Stimulated activated effector memory CD8-positive, alpha-beta T cell treated with anti-CD3 and anti-CD28 coated beads, Interleukin-12 subunit alpha, Interleukin-12 subunit beta, amount 100 ng/mL, for 72 hours (primary cell): Measurements from ENCODE around the gene SSH3.
A peak's percentile ranks its signal among the peaks of the same experiment; 100 is the strongest.

Experiments
- ATAC-seq: fragments of 150-1000 bp; cut with Tn5 transposase; 2 replicates; pipeline ENCODE4 v1.10.0; 2021
- DNase-seq, 2 donors: peaks; one replicate each; pipeline ENCODE4 v3.0.0; 2021 to 2022; ENCODE audit warnings: low spot score in 2 of 2
- H3K27ac Mint-ChIP-seq: one replicate; pipeline ENCODE4 v1.8.0; 2022; ENCODE audit warnings: mild to moderate bottlenecking, mixed read lengths
- H3K36me3 Mint-ChIP-seq: one replicate; pipeline ENCODE4 v1.8.0; 2022; ENCODE audit warnings: mild to moderate bottlenecking, mixed read lengths
- H3K4me1 Mint-ChIP-seq: one replicate; pipeline ENCODE4 v1.8.0; 2022; ENCODE audit warnings: mixed read lengths
- H3K4me3 Mint-ChIP-seq: one replicate; pipeline ENCODE4 v1.8.0; 2022; ENCODE audit warnings: mild to moderate bottlenecking, mixed read lengths
- H3K9me3 Mint-ChIP-seq: one replicate; pipeline ENCODE4 v1.8.0; 2022; ENCODE audit warnings: mixed read lengths

SSH3 gene

GRCh38 chr11:67282155-67282875, 21.0 kb upstream of the SSH3 start:
- H3K4me3 Mint-ChIP-seq: no peak overlapping the region
- peak overlapping the region; percentile 72 for H3K27ac Mint-ChIP-seq
- ATAC-seq (no peak), DNase-seq (no peak)
- no peaks in the 10 kb centered on the region for H3K9me3 Mint-ChIP-seq
- peaks cover 72% of the 10 kb centered on the region for H3K4me1 Mint-ChIP-seq
- peaks cover 100% of the 10 kb centered on the region for H3K36me3 Mint-ChIP-seq

- H3K36me3 Mint-ChIP-seq: peaks cover 100% of the 10 kb centered on the region
- no peak overlapping the region for H3K4me3 Mint-ChIP-seq
- DNase-seq: no peak
- H3K27ac Mint-ChIP-seq: peak overlapping the region; percentile 72
- no peak for ATAC-seq
- peaks cover 72% of the 10 kb centered on the region for H3K4me1 Mint-ChIP-seq
- no peaks in the 10 kb centered on the region for H3K9me3 Mint-ChIP-seq
Observed at GRCh38 chr11:67282876-67283371, 20.4 kb upstream of the SSH3 start.

- no peaks in the 10 kb centered on the region for H3K9me3 Mint-ChIP-seq
- peaks cover 72% of the 10 kb centered on the region for H3K4me1 Mint-ChIP-seq
- peaks cover 100% of the 10 kb centered on the region for H3K36me3 Mint-ChIP-seq
- DNase-seq (no peak), ATAC-seq (no peak)
- H3K4me3 Mint-ChIP-seq: no peak overlapping the region
- peak overlapping the region; percentile 72 for H3K27ac Mint-ChIP-seq
Observed at GRCh38 chr11:67283481-67283963, 19.8 kb upstream of the SSH3 start.

- no peaks in the 10 kb centered on the region for H3K9me3 Mint-ChIP-seq
- H3K4me3 Mint-ChIP-seq: no peak overlapping the region
- peaks cover 62% of the 10 kb centered on the region for H3K4me1 Mint-ChIP-seq
- no peak for DNase-seq
- peaks cover 96% of the 10 kb centered on the region for H3K36me3 Mint-ChIP-seq
- H3K27ac Mint-ChIP-seq: peak overlapping the region; percentile 96
- ATAC-seq: no peak
Observed at GRCh38 chr11:67284811-67285540, 18.4 kb upstream of the SSH3 start.

GRCh38 chr11:67285541-67286498, 17.5 kb upstream of the SSH3 start:
- ATAC-seq (no peak), DNase-seq (no peak)
- H3K27ac Mint-ChIP-seq: peak overlapping the region; percentile 96
- H3K4me1 Mint-ChIP-seq: peaks cover 66% of the 10 kb centered on the region
- peak overlapping the region; percentile 75 for H3K4me3 Mint-ChIP-seq
- peaks cover 96% of the 10 kb centered on the region for H3K36me3 Mint-ChIP-seq
- H3K9me3 Mint-ChIP-seq: no peaks in the 10 kb centered on the region

- peaks cover 68% of the 10 kb centered on the region for H3K4me1 Mint-ChIP-seq
- DNase-seq (peak in 1 of 2 donors; percentile 74), ATAC-seq (no peak)
- H3K4me3 Mint-ChIP-seq: peak overlapping the region; percentile 75
- peak overlapping the region; percentile 96 for H3K27ac Mint-ChIP-seq
- H3K9me3 Mint-ChIP-seq: no peaks in the 10 kb centered on the region
- peaks cover 96% of the 10 kb centered on the region for H3K36me3 Mint-ChIP-seq
Observed at GRCh38 chr11:67286621-67287333, 16.6 kb upstream of the SSH3 start.

- ATAC-seq: peak; percentile 22
- H3K4me1 Mint-ChIP-seq: peaks cover 67% of the 10 kb centered on the region
Observed at GRCh38 chr11:67287355-67288197, 15.8 kb upstream of the SSH3 start.

GRCh38 chr11:67288198-67288451, 15.2 kb upstream of the SSH3 start:
- peaks cover 96% of the 10 kb centered on the region for H3K36me3 Mint-ChIP-seq
- ATAC-seq: no peak
- H3K9me3 Mint-ChIP-seq: no peaks in the 10 kb centered on the region
- H3K4me3 Mint-ChIP-seq: peak overlapping the region; percentile 75
- H3K27ac Mint-ChIP-seq: peak overlapping the region; percentile 96
- peaks cover 68% of the 10 kb centered on the region for H3K4me1 Mint-ChIP-seq
- DNase-seq: no peak

More at GRCh38 chr11:67287355-67288197, 15.8 kb upstream of the SSH3 start:
- peak overlapping the region; percentile 96 for H3K27ac Mint-ChIP-seq
- no peaks in the 10 kb centered on the region for H3K9me3 Mint-ChIP-seq
- peak overlapping the region; percentile 75 for H3K4me3 Mint-ChIP-seq
- H3K36me3 Mint-ChIP-seq: peaks cover 96% of the 10 kb centered on the region
- no peak for DNase-seq

GRCh38 chr11:67288452-67289225, 14.7 kb upstream of the SSH3 start:
- H3K27ac Mint-ChIP-seq: peak overlapping the region; percentile 96
- no peaks in the 10 kb centered on the region for H3K9me3 Mint-ChIP-seq
- ATAC-seq (peak; percentile 78), DNase-seq (peak; percentile 88 to 96)
- peak overlapping the region; percentile 75 for H3K4me3 Mint-ChIP-seq
- peaks cover 95% of the 10 kb centered on the region for H3K36me3 Mint-ChIP-seq
- H3K4me1 Mint-ChIP-seq: peaks cover 69% of the 10 kb centered on the region

- no peak for DNase-seq
- peak; percentile 45 for ATAC-seq
- Mint-ChIP-seq H3K4me3 (peak within 1 kb of the TSS; percentile 93), H3K9me3 (no peaks in the 10 kb centered on the region), H3K4me1 (peaks cover 64% of the 10 kb centered on the region), H3K36me3 (peaks cover 95% of the 10 kb centered on the region), H3K27ac (peak within 1 kb of the TSS; percentile 96)
Observed at GRCh38 chr11:67289226-67289650, 14.1 kb upstream of the SSH3 start, which contains the start of gene ANKRD13D. Gene ANKRD13D (plus strand): TSS chr11:67289303. CDS start chr11:67289461, 158 bp downstream.

GRCh38 chr11:67289651-67290479, 13.5 kb upstream of the SSH3 start:
- DNase-seq (no peak), ATAC-seq (no peak)
- H3K36me3 Mint-ChIP-seq: peaks cover 95% of the 10 kb centered on the region
- H3K9me3 Mint-ChIP-seq: no peaks in the 10 kb centered on the region
- peak overlapping the region; percentile 94 for H3K27ac Mint-ChIP-seq
- H3K4me1 Mint-ChIP-seq: peaks cover 59% of the 10 kb centered on the region
- H3K4me3 Mint-ChIP-seq: peak overlapping the region; percentile 93

GRCh38 chr11:67290801-67291200, 12.5 kb upstream of the SSH3 start:
- DNase-seq: no peak
- Mint-ChIP-seq H3K9me3 (no peaks in the 10 kb centered on the region), H3K4me3 (peak overlapping the region; percentile 93), H3K36me3 (peaks cover 95% of the 10 kb centered on the region), H3K4me1 (peaks cover 53% of the 10 kb centered on the region), H3K27ac (peak overlapping the region; percentile 94)
- ATAC-seq: no peak
